HEK293 (cell line): ENCODE data around the gene ZNF611.
"Not testable (repeated sequence)": the region's sequence is repeated elsewhere in the genome, so short reads cannot be mapped to it uniquely, and the experiment has no call there.

ENCODE experiments used
- CTCF ChIA-PET: fragments of 350-600 bp; formaldehyde crosslinking; extraction: SDS; loops from one replicate; lab custom pipeline; 2021; ENCODE audit warnings: antibody characterized with exemption; lab: Yijun Ruan, JAX
- POLR2A ChIA-PET: fragments of 300-600 bp; formaldehyde crosslinking; extraction: SDS; loops from one replicate; lab custom pipeline; 2020; ENCODE audit warnings: antibody characterized with exemption, inconsistent platforms; lab: Yijun Ruan, JAX
- H3K27ac ChIP-seq: fragments of 200-500 bp; sonication (Bioruptor generic); 2 replicates; pipeline ENCODE4 v1.5.1; 2014; ENCODE audit warnings: low read depth, low read length, control low read depth, inconsistent platforms; ENCODE audit errors: extremely low read depth
- H3K36me3 ChIP-seq, 2 experiments: fragments of 200-500 bp in 1 of 2; sonication (Bioruptor generic) in 1 of 2; 1 replicate in 1 of 2; 2 replicates in 1 of 2; pipeline ENCODE4 v1.5.1; 2014 to 2017; ENCODE audit warnings: inconsistent platforms in 2 of 2, low read length in 2 of 2; ENCODE audit not compliant: control insufficient read depth in 2 of 2, insufficient read depth in 1 of 2
- H3K4me1 ChIP-seq: fragments of 200-500 bp; sonication (Bioruptor generic); 2 replicates; pipeline ENCODE4 v1.5.1; 2014; ENCODE audit warnings: mild to moderate bottlenecking, low read length, inconsistent platforms; ENCODE audit not compliant: control insufficient read depth, insufficient read depth
- H3K4me3 ChIP-seq: 2 replicates; pipeline ENCODE4 v1.5.1; 2011; ENCODE audit warnings: low read depth, mild to moderate bottlenecking, control low read depth, low read length, moderate library complexity
- H3K9me3 ChIP-seq: fragments of 200-500 bp; sonication (Bioruptor generic); 2 replicates; pipeline ENCODE4 v1.5.1; 2014; ENCODE audit warnings: low read depth, low read length, inconsistent platforms; ENCODE audit not compliant: control insufficient read depth, insufficient read depth
- PRDM1 ChIP-seq: fragments of 450-650 bp; formaldehyde crosslinking; IDR thresholded peaks from 2 replicates; pipeline ENCODE4; 2016; ENCODE audit warnings: missing biosample characterization, missing genetic modification characterization
- SETDB1 ChIP-seq: IDR thresholded peaks from one replicate; pipeline ENCODE4 v1.6.1; 2017; ENCODE audit warnings: mild to moderate bottlenecking, low read length, moderate library complexity, mixed read lengths; ENCODE audit not compliant: insufficient read length
- ZNF223 ChIP-seq: fragments of 450-650 bp; formaldehyde crosslinking; IDR thresholded peaks from 2 replicates; pipeline ENCODE4 v1.5.1; 2016; ENCODE audit warnings: missing biosample characterization, missing genetic modification characterization
- ZNF274 ChIP-seq, 2 experiments: fragments of 200-500 bp in 1 of 2; fragments of 450-650 bp in 1 of 2; sonication (Bioruptor generic) in 1 of 2; formaldehyde crosslinking in 1 of 2; IDR thresholded peaks; 2 replicates each; pipeline versions ENCODE4 v1.5.1 to v1.6.1; 2014 to 2016; ENCODE audit warnings: borderline replicate concordance in 1 of 2, inconsistent platforms in 1 of 2, low read length in 1 of 2, missing biosample characterization in 1 of 2, missing genetic modification characterization in 1 of 2
- ZNF280D ChIP-seq: fragments of 450-650 bp; formaldehyde crosslinking; IDR thresholded peaks from 2 replicates; pipeline ENCODE4 v1.5.1; 2016; ENCODE audit warnings: missing biosample characterization, missing genetic modification characterization
- ZNF391 ChIP-seq: fragments of 450-650 bp; formaldehyde crosslinking; IDR thresholded peaks from 2 replicates; pipeline ENCODE4 v1.5.1; 2016; ENCODE audit warnings: low read depth, missing biosample characterization, missing genetic modification characterization, borderline replicate concordance
- ZNF433 ChIP-seq: fragments of 450-650 bp; formaldehyde crosslinking; IDR thresholded peaks from 2 replicates; pipeline ENCODE4 v1.5.1; 2016; ENCODE audit warnings: missing biosample characterization, missing genetic modification characterization, low read depth
- ZNF501 ChIP-seq: fragments of 450-650 bp; formaldehyde crosslinking; IDR thresholded peaks from 2 replicates; pipeline ENCODE4 v1.5.1; 2016; ENCODE audit warnings: missing biosample characterization, missing genetic modification characterization
- ZNF530 ChIP-seq: fragments of 450-650 bp; formaldehyde crosslinking; IDR thresholded peaks from 2 replicates; pipeline ENCODE4 v1.5.1; 2016; ENCODE audit warnings: low read depth, missing biosample characterization, missing genetic modification characterization
- ZNF623 ChIP-seq: fragments of 450-650 bp; formaldehyde crosslinking; IDR thresholded peaks from 2 replicates; pipeline ENCODE4 v1.5.1; 2016; ENCODE audit warnings: missing biosample characterization, missing genetic modification characterization
- TF ChIP-seq, protein P1 (sequence below): fragments of 450-650 bp; formaldehyde crosslinking; conservative IDR thresholded peaks from 2 replicates; pipeline ENCODE4 v1.5.1; 2016; ENCODE audit warnings: low read depth, missing biosample characterization, missing genetic modification characterization
- TF ChIP-seq, protein P2 (sequence below): fragments of 450-650 bp; formaldehyde crosslinking; IDR thresholded peaks from 2 replicates; pipeline ENCODE4 v1.5.1; 2016; ENCODE audit warnings: missing biosample characterization, missing genetic modification characterization
- TF ChIP-seq, protein P3 (sequence below): fragments of 450-650 bp; formaldehyde crosslinking; IDR thresholded peaks from 2 replicates; pipeline ENCODE4 v1.5.1; 2017; ENCODE audit warnings: missing biosample characterization, mild to moderate bottlenecking, missing genetic modification characterization, moderate library complexity
- TF ChIP-seq, protein P4 (sequence below): fragments of 450-650 bp; formaldehyde crosslinking; IDR thresholded peaks from 2 replicates; pipeline ENCODE4 v1.5.1; 2016; ENCODE audit warnings: missing biosample characterization, missing genetic modification characterization

The ZNF611 gene

GRCh38 chr19:52710538-52710937, 24.3 kb downstream of the ZNF611 start:
- TF ChIP-seq ZNF623 (tag by site-specific recombination), result no peak
- TF ChIP-seq, protein P1, sequence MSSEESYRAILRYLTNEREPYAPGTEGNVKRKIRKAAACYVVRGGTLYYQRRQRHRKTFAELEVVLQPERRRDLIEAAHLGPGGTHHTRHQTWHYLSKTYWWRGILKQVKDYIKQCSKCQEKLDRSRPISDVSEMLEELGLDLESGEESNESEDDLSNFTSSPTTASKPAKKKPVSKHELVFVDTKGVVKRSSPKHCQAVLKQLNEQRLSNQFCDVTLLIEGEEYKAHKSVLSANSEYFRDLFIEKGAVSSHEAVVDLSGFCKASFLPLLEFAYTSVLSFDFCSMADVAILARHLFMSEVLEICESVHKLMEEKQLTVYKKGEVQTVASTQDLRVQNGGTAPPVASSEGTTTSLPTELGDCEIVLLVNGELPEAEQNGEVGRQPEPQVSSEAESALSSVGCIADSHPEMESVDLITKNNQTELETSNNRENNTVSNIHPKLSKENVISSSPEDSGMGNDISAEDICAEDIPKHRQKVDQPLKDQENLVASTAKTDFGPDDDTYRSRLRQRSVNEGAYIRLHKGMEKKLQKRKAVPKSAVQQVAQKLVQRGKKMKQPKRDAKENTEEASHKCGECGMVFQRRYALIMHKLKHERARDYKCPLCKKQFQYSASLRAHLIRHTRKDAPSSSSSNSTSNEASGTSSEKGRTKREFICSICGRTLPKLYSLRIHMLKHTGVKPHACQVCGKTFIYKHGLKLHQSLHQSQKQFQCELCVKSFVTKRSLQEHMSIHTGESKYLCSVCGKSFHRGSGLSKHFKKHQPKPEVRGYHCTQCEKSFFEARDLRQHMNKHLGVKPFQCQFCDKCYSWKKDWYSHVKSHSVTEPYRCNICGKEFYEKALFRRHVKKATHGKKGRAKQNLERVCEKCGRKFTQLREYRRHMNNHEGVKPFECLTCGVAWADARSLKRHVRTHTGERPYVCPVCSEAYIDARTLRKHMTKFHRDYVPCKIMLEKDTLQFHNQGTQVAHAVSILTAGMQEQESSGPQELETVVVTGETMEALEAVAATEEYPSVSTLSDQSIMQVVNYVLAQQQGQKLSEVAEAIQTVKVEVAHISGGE (tag by site-specific recombination), result no peak
- TF ChIP-seq, protein P2, sequence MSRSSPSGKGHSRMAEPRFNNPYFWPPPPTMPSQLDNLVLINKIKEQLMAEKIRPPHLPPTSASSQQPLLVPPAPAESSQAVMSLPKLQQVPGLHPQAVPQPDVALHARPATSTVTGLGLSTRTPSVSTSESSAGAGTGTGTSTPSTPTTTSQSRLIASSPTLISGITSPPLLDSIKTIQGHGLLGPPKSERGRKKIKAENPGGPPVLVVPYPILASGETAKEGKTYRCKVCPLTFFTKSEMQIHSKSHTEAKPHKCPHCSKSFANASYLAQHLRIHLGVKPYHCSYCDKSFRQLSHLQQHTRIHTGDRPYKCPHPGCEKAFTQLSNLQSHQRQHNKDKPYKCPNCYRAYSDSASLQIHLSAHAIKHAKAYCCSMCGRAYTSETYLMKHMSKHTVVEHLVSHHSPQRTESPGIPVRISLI (tag by site-specific recombination), result no peak
- TF ChIP-seq ZNF280D (tag by site-specific recombination), result no peak
- TF ChIP-seq ZNF433, result no peak
- no peak for TF ChIP-seq ZNF223 (tag by site-specific recombination)
- no peak for TF ChIP-seq ZNF391 (tag by site-specific recombination)
- TF ChIP-seq, protein P3, sequence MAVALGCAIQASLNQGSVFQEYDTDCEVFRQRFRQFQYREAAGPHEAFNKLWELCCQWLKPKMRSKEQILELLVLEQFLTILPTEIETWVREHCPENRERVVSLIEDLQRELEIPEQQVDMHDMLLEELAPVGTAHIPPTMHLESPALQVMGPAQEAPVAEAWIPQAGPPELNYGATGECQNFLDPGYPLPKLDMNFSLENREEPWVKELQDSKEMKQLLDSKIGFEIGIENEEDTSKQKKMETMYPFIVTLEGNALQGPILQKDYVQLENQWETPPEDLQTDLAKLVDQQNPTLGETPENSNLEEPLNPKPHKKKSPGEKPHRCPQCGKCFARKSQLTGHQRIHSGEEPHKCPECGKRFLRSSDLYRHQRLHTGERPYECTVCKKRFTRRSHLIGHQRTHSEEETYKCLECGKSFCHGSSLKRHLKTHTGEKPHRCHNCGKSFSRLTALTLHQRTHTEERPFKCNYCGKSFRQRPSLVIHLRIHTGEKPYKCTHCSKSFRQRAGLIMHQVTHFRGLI (tag by site-specific recombination), result no peak
- no peak for TF ChIP-seq PRDM1 (tag by site-specific recombination)
- TF ChIP-seq ZNF501 (tag by site-specific recombination), result no peak
- TF ChIP-seq, protein P4, sequence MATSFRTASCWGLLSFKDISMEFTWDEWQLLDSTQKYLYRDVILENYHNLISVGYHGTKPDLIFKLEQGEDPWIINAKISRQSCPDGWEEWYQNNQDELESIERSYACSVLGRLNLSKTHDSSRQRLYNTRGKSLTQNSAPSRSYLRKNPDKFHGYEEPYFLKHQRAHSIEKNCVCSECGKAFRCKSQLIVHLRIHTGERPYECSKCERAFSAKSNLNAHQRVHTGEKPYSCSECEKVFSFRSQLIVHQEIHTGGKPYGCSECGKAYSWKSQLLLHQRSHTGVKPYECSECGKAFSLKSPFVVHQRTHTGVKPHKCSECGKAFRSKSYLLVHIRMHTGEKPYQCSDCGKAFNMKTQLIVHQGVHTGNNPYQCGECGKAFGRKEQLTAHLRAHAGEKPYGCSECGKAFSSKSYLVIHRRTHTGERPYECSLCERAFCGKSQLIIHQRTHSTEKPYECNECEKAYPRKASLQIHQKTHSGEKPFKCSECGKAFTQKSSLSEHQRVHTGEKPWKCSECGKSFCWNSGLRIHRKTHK (tag by site-specific recombination), result no peak
- TF ChIP-seq ZNF530 (tag by site-specific recombination), result no peak
- Histone ChIP-seq H3K36me3 (peaks cover 0 to 46% of the 10 kb centered on the region in 2 experiments; a peak in 2 of 3 replicates), H3K27ac (no peak overlapping the region), H3K4me3 (no peak overlapping the region), H3K4me1 (no peaks in the 10 kb centered on the region), H3K9me3 (no peaks in the 10 kb centered on the region)
- POLR2A ChIA-PET, result no interaction called here
- CTCF ChIA-PET, result no interaction called here

- peak; percentile 37 for TF ChIP-seq SETDB1
- H3K27ac ChIP-seq; H3K4me3 ChIP-seq; H3K9me3 ChIP-seq; H3K4me1 ChIP-seq; CTCF ChIA-PET; POLR2A ChIA-PET; TF ChIP-seq ZNF274 (IDR thresholded peaks at IDR 0.05; ENCODE audit: low read length): not testable (repeated sequence)
- peak; percentile 80; the same call in 1 of the 2 replicates for TF ChIP-seq ZNF274 (tag by site-specific recombination; IDR thresholded peaks at IDR 0.05; ENCODE audit: borderline replicate concordance)
- peaks cover 0 to 24% of the 10 kb centered on the region in 2 experiments; a peak in 2 of 3 replicates for H3K36me3 ChIP-seq
These were observed 29.2 kb downstream of the ZNF611 start for GRCh38 chr19:52705615-52706014.
